HepG2 (cell line): ENCODE results near the gene HCRTR1. TPM values are rescaled to one million over a fixed set of nuclear protein-coding genes. Genes with fewer than 3 reads are reported as not detected.

Experiments
- ARID4A ChIP-seq: sonication (generic); formaldehyde crosslinking; IDR thresholded peaks from 2 replicates; pipeline ENCODE4 v1.5.0; 2020; ENCODE audit warnings: mild to moderate bottlenecking, missing genetic modification reagents, borderline replicate concordance
- ATF2 ChIP-seq: sonication (generic); formaldehyde crosslinking; IDR thresholded peaks from 2 replicates; pipeline ENCODE4 v1.4.0; 2020; ENCODE audit warnings: missing genetic modification reagents
- CEBPG ChIP-seq: IDR thresholded peaks from 2 replicates; pipeline ENCODE4 v1.6.1; 2016
- GMEB1 ChIP-seq: sonication (generic); formaldehyde crosslinking; IDR thresholded peaks from 2 replicates; pipeline ENCODE4 v1.5.1; 2020; ENCODE audit warnings: missing genetic modification reagents, mild to moderate bottlenecking, borderline replicate concordance
- GPN1 ChIP-seq: sonication (generic); formaldehyde crosslinking; IDR thresholded peaks from 2 replicates; pipeline ENCODE4 v1.5.1; 2020; ENCODE audit warnings: missing genetic modification reagents, borderline replicate concordance
- GTF2F1 ChIP-seq: fragments of 150-350 bp; IDR thresholded peaks from 2 replicates; pipeline ENCODE4 v1.6.1; 2014; ENCODE audit warnings: low read length
- HDAC1 ChIP-seq: sonication (generic); formaldehyde crosslinking; IDR thresholded peaks from 2 replicates; pipeline ENCODE4 v1.5.1; 2020; ENCODE audit warnings: mild to moderate bottlenecking, missing genetic modification reagents
- HINFP ChIP-seq: sonication (generic); formaldehyde crosslinking; IDR thresholded peaks from 2 replicates; pipeline ENCODE4 v1.4.0; 2020; ENCODE audit warnings: low read depth, mild to moderate bottlenecking, missing genetic modification reagents
- HNF4A ChIP-seq: sonication (generic); formaldehyde crosslinking; IDR thresholded peaks from 2 replicates; pipeline ENCODE4 v1.4.0; 2020; ENCODE audit warnings: missing genetic modification reagents
- HNRNPUL1 ChIP-seq: fragments of 200-400 bp; formaldehyde crosslinking; IDR thresholded peaks from 2 replicates; pipeline ENCODE4 v1.6.1; 2017; ENCODE audit warnings: low read depth, mild to moderate bottlenecking, low read length, moderate library complexity
- MED8 ChIP-seq: sonication (generic); formaldehyde crosslinking; IDR thresholded peaks from 2 replicates; pipeline ENCODE4 v1.8.1; 2023; ENCODE audit warnings: mild to moderate bottlenecking, missing genetic modification reagents; ENCODE audit not compliant: insufficient replicate concordance
- MXI1 ChIP-seq: IDR thresholded peaks from 3 replicates; pipeline ENCODE4 v1.6.1; 2012; ENCODE audit warnings: low read depth, low read length, inconsistent platforms, borderline replicate concordance
- NCOR1 ChIP-seq: fragments of 200-600 bp; sonication (generic); IDR thresholded peaks from 2 replicates; pipeline ENCODE4 v1.7.0; 2017; ENCODE audit warnings: antibody characterized with exemption, low read length, borderline replicate concordance
- NKX3-1 ChIP-seq: sonication (generic); formaldehyde crosslinking; IDR thresholded peaks from 2 replicates; pipeline ENCODE4 v1.5.0; 2020; ENCODE audit warnings: missing genetic modification reagents
- NR3C1 ChIP-seq: sonication (generic); formaldehyde crosslinking; IDR thresholded peaks from 2 replicates; pipeline ENCODE4 v1.4.0; 2020; ENCODE audit warnings: missing genetic modification reagents
- PHF5A ChIP-seq: IDR thresholded peaks from one replicate; pipeline ENCODE4 v1.6.1; 2018; ENCODE audit warnings: low read depth, missing genetic modification reagents; ENCODE audit not compliant: unreplicated experiment
- RARA ChIP-seq: IDR thresholded peaks from 2 replicates; pipeline ENCODE4 v1.6.1; 2016; ENCODE audit warnings: missing genetic modification reagents, missing compliant biosample characterization
- TEAD2 ChIP-seq: sonication (generic); formaldehyde crosslinking; IDR thresholded peaks from 2 replicates; pipeline ENCODE4 v1.9.0; 2021; ENCODE audit warnings: missing genetic modification reagents
- TEAD3 ChIP-seq: optimal IDR thresholded peaks from 2 replicates; pipeline ENCODE3; 2016; ENCODE audit warnings: borderline replicate concordance
- ZNF329 ChIP-seq: sonication (generic); formaldehyde crosslinking; IDR thresholded peaks from 2 replicates; pipeline ENCODE4 v1.9.0; 2021; ENCODE audit warnings: low read depth, mild to moderate bottlenecking, missing genetic modification reagents
- ZNF557 ChIP-seq: sonication (generic); formaldehyde crosslinking; IDR thresholded peaks from 2 replicates; pipeline ENCODE4 v1.4.0; 2020; ENCODE audit warnings: missing genetic modification reagents
- ZNF614 ChIP-seq: IDR thresholded peaks from 2 replicates; pipeline ENCODE4 v1.6.1; 2018; ENCODE audit warnings: missing biosample characterization, missing genetic modification reagents, inconsistent platforms, borderline replicate concordance
- polyA plus RNA-seq, 8 experiments: library from polyadenylated mRNA; depleted of rRNA in 3 of 8; stranded (reverse) in 7 of 8; unstranded in 1 of 8; fragments of >200 nt; fragmentation: Illumina TruSeq in 4 of 8; extraction: Trizol in 4 of 8; gene quantifications; 2 replicates each; pipeline versions ENCODE4 v1.2.1 to v1.2.3, GENCODE V29; 2011 to 2016; ENCODE audit warnings: low read depth in 4 of 8, missing spikeins in 1 of 8, mixed read lengths in 1 of 8; ENCODE audit not compliant: insufficient read depth in 1 of 8
- total RNA-seq, 5 experiments: library from RNA; depleted of rRNA; stranded (reverse); fragments of >200 nt; fragmentation: Illumina TruSeq; extraction: Trizol; gene quantifications; 2 replicates each; pipeline ENCODE4 v1.2.3, GENCODE V29; 2016; ENCODE audit warnings: low read depth in 1 of 5

HCRTR1 gene
- total and polyA plus RNA-seq, 2 of the 13 experiments (the other 11 are each of a cell fraction or from before 2014, with no cell fraction given), result not detected

- TF ChIP-seq GMEB1 (CRISPR knock-in tag), result peak; percentile 73
- TF ChIP-seq GPN1 (CRISPR knock-in tag), result no peak; the same call in 1 of the 2 replicates
- TF ChIP-seq NR3C1, result no peak
- TF ChIP-seq TEAD3 (CRISPR knock-in tag), result peak; percentile 58
- TF ChIP-seq MED8 (CRISPR knock-in tag), result peak; percentile 20
- peak; percentile 91 for TF ChIP-seq ATF2 (CRISPR knock-in tag)
- TF ChIP-seq TEAD2 (CRISPR knock-in tag), result no peak
- peak; percentile 35; the same call in 1 of the 2 replicates for TF ChIP-seq RARA (CRISPR knock-in tag)
- TF ChIP-seq HNRNPUL1, result no peak
- peak; percentile 94 for TF ChIP-seq HNF4A
- peak; percentile 26; the same call in 1 of the 3 replicates for TF ChIP-seq MXI1
- TF ChIP-seq NCOR1, result peak; percentile 59; the same call in 1 of the 2 replicates
- TF ChIP-seq ZNF329 (CRISPR knock-in tag), result no peak
- no peak for TF ChIP-seq ZNF614 (CRISPR knock-in tag)
- peak; percentile 83 for TF ChIP-seq HDAC1 (CRISPR knock-in tag)
- peak; percentile 33; the same call in 1 of the 2 replicates for TF ChIP-seq CEBPG (CRISPR knock-in tag)
- no peak for TF ChIP-seq ZNF557 (CRISPR knock-in tag)
- no peak for TF ChIP-seq NKX3-1
- no peak for TF ChIP-seq PHF5A (CRISPR knock-in tag)
- no peak for TF ChIP-seq GTF2F1
- TF ChIP-seq HINFP (CRISPR knock-in tag), result 0 out of 2 replicates have a peak, but pooled peaks have one; percentile 55
- peak; percentile 88 for TF ChIP-seq ARID4A (CRISPR knock-in tag)
Observed at GRCh38 chr1:31644560-31645273, 27.2 kb downstream of the HCRTR1 start, which contains the start of gene PEF1 (continued).
